ENCODE measurements around the gene GNG2.

The GNG2 gene

GRCh38 chr14:51860164-51860824 lies at the start of gene GNG2:
TSS of gene GNG2 (plus strand) at chr14:51860612. CDS start at chr14:51950679, 90,067 bp downstream.
- DNase-seq (ENCODE audit: low read depth in 2 of 2): peak; percentile 71

- DNase-seq (ENCODE audit: low read depth in 2 of 2): no peak
Measured at GRCh38 chr14:51811706-51812105, 48.7 kb upstream of the GNG2 start.

- DNase-seq (ENCODE audit: low read depth in 2 of 2): no peak
Measured at GRCh38 chr14:51816031-51816430, 44.4 kb upstream of the GNG2 start.

GRCh38 chr14:51817326-51817725 lies 43.1 kb upstream of the GNG2 start:
- DNase-seq (ENCODE audit: low read depth in 2 of 2): no peak

GRCh38 chr14:51818748-51819380 lies 41.5 kb upstream of the GNG2 start:
- no peak for DNase-seq (ENCODE audit: low read depth in 2 of 2)

- no peak for DNase-seq (ENCODE audit: low read depth in 2 of 2)
Measured at GRCh38 chr14:51821822-51822221, 38.6 kb upstream of the GNG2 start.

- DNase-seq (ENCODE audit: low read depth in 2 of 2): no peak
Measured at GRCh38 chr14:51822499-51822898, 37.9 kb upstream of the GNG2 start.

- no peak for DNase-seq (ENCODE audit: low read depth in 2 of 2)
Measured at GRCh38 chr14:51823706-51824105, 36.7 kb upstream of the GNG2 start.

GRCh38 chr14:51824191-51824590 lies 36.2 kb upstream of the GNG2 start:
- DNase-seq (ENCODE audit: low read depth in 2 of 2): no peak

- no peak for DNase-seq (ENCODE audit: low read depth in 2 of 2)
Measured at GRCh38 chr14:51825926-51826325, 34.5 kb upstream of the GNG2 start.

- DNase-seq (ENCODE audit: low read depth in 2 of 2): peak; percentile 58 to 63
Measured at GRCh38 chr14:51828017-51828797, 32.2 kb upstream of the GNG2 start.

GRCh38 chr14:51834240-51834639 lies 26.2 kb upstream of the GNG2 start:
- DNase-seq (ENCODE audit: low read depth in 2 of 2): no peak

GRCh38 chr14:51836417-51836816 lies 24.0 kb upstream of the GNG2 start:
- no peak for DNase-seq (ENCODE audit: low read depth in 2 of 2)

- DNase-seq (ENCODE audit: low read depth in 2 of 2): no peak
Measured at GRCh38 chr14:51844081-51844881, 16.1 kb upstream of the GNG2 start.

- no peak for DNase-seq (ENCODE audit: low read depth in 2 of 2)
Measured at GRCh38 chr14:51845811-51846210, 14.6 kb upstream of the GNG2 start.

GRCh38 chr14:51846631-51847488 lies 13.6 kb upstream of the GNG2 start:
- DNase-seq (ENCODE audit: low read depth in 2 of 2): peak; percentile 58 to 65

- no peak for DNase-seq (ENCODE audit: low read depth in 2 of 2)
Measured at GRCh38 chr14:51847489-51847796, 13.0 kb upstream of the GNG2 start.

GRCh38 chr14:51848120-51848519 lies 12.3 kb upstream of the GNG2 start:
- no peak for DNase-seq (ENCODE audit: low read depth in 2 of 2)

GRCh38 chr14:51849097-51849496 lies 11.3 kb upstream of the GNG2 start:
- peak in 1 of 2 donors; percentile 25 for DNase-seq (ENCODE audit: low read depth in 2 of 2)

GRCh38 chr14:51850651-51851050 lies 9.8 kb upstream of the GNG2 start:
- DNase-seq (ENCODE audit: low read depth in 2 of 2): no peak

GRCh38 chr14:51852541-51852940 lies 7.9 kb upstream of the GNG2 start:
- no peak for DNase-seq (ENCODE audit: low read depth in 2 of 2)
